GM18508 (cell line): ENCODE data around the gene GORASP1.

Source experiments
- ATAC-seq: cut with Tn5 transposase; IDR thresholded peaks from one replicate; pipeline ENCODE4 v1.9.1; 2021; ENCODE audit warnings: moderate number of reproducible peaks; ENCODE audit not compliant: insufficient read depth, unreplicated experiment

GORASP1 gene

DNA sequence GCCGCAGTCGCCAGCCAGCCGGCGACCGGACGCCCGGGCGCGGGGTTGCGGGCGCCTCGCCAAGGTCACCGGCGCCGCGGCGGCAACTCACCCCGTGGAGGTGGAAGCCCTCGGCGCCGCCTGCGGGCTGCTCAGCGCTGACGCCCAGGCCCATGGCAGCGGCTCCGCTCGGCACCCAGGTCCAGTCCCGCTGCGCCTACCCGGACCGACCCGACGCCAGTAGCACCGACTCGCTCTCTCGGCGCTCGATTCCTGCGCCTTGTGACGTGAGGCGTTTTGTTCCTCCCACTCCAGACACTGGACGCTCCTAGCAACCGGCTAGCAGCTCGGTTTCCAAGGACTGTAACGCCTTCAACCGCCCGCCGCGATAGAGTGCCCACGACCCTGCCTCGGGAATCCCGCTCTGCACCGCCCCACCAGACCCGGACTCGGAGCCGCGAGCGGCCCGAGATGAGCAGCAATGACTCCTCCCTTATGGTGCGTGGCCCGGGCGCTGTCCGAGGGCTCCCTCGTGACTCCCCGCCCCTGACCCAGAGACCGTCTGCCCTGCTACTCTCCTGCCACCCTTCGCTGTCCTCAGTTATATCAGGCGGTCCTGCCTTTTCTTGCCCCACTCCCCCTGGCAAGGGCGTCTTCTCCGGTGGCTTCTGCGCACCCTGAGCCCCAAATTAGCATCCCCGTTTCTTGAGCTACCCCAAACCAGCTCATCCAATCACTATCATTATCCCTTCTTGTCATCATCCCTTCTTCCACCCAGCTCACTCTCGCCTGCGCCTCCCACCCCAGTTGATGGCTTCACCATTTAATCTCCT, at the start of gene GORASP1, which contains the start of gene TTC21A:
GORASP1 (minus strand) TSS at position 240 of the 812 bp plus-strand sequence; CDS start at position 154, 86 bp downstream.
TTC21A (plus strand) TSS at position 293 of the 812 bp plus-strand sequence; CDS start at position 451, 158 bp downstream.
- ATAC-seq = no peak

- ATAC-seq = no peak
These were observed 49.0 kb upstream of the GORASP1 start for GRCh38 chr3:39156421-39156820.

DNA sequence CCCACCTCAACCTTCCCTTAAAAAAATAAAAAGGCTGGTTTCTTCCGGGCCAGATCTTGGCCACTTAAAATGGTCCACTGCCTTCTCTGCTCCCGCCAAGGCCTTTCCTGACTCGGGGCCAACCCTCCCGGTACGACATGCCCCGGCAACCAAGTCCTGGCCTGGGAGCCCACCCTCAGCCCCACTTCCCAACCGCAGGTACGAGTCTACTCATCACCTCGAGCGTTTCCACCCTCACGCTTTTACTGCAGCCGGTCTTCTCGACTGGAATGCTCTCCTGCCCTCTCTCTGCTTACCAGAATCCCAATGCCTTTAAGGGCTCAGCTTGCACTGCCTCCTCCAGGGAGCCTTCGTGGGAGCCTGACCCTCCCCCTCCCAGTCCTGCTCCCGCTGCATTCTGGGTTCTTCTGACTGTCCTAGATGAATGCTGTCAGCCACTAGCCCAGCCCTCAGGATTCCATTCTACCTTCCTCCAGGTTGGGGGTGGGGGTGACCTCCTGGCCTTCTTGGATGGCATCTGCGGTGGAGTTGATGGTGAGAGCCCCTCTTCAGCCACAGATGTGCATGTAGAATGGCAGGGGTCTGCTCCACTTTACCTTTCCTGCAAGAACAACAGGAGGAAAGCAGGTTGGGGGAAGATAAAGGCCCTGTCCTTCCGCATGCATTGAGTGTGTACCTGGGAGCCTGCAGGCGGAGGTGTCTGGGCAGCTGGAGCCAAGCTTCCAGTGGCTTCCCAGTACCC, 47.0 kb upstream of the GORASP1 start:
- no peak for ATAC-seq

DNA sequence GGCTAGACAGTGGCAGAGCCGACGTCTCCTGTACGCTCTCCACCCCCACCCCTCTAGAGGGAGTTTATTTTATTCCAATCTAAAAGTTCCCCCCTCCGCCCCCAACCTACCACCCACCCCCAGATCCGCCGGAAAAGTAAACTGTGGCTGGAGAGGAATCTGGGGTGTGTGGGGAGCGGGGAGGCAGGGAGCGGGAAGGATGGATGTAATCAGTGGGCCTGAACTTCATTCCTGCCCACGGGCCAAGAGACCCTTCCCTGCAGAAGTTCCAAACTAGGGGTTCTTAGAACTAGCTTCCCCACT, 46.5 kb upstream of the GORASP1 start:
- ATAC-seq = no peak

GRCh38 chr3:39150803-39151631, 43.6 kb upstream of the GORASP1 start:
- no peak for ATAC-seq

- no peak for ATAC-seq
These were observed 42.8 kb upstream of the GORASP1 start for GRCh38 chr3:39150148-39150802.

DNA sequence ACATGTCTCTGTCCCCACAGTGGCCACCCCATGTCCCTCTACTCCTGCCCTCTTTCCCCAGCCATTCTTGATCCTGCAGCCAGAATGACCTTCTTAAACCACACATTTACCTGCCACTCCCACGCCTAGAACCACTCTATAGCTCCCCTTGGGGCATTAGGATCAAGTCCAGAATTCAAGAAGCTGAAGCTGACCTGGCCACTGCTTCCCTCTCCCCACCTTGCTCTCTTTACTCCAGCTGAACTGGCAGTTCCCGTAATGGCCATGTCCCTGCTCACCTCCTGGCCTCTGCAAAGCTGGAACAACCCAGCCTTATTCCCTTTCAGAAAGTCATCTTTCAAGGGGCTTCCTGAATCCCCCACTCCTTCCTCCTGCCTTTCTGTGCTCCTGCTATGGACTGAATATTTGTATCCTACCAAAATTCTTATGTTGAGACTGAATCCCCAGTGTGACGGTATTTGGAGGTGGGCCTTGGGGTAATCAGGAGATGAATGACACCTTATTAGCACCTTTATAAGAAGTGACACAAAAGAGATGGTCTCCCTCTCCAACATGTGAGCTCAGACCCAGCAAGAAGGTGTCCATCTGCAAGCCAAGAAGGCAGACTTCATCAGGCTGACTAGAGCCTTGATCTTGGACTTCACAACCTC, 42.2 kb upstream of the GORASP1 start:
- ATAC-seq = no peak

GRCh38 chr3:39149059-39149455, 41.6 kb upstream of the GORASP1 start:
- no peak for ATAC-seq

- ATAC-seq = no peak
These were observed 41.1 kb upstream of the GORASP1 start for GRCh38 chr3:39148435-39149058.

GRCh38 chr3:39147711-39148434, 40.4 kb upstream of the GORASP1 start:
- no peak for ATAC-seq

- no peak for ATAC-seq
These were observed 39.5 kb upstream of the GORASP1 start for GRCh38 chr3:39146611-39147591.

DNA sequence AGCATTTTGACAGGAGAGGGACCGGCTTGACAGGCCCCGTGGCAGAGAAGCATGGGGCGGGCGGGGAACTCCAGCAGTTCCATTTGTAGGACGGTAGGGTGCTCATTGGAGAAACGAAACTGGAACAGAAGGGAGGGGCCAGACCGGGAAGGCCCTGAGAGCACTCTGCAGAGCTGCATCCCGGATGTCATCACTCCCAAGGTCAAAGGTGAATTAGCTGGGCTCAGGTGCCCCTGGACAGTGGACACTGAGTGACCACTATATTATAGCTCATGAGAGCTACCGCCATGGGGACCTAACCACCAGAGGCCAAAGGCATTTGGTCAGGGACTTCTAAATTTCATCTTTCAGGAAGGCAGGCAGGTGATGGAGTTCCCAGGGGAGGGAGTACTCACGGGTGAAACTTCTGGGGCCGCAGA, 38.7 kb upstream of the GORASP1 start:
- ATAC-seq = no peak

DNA sequence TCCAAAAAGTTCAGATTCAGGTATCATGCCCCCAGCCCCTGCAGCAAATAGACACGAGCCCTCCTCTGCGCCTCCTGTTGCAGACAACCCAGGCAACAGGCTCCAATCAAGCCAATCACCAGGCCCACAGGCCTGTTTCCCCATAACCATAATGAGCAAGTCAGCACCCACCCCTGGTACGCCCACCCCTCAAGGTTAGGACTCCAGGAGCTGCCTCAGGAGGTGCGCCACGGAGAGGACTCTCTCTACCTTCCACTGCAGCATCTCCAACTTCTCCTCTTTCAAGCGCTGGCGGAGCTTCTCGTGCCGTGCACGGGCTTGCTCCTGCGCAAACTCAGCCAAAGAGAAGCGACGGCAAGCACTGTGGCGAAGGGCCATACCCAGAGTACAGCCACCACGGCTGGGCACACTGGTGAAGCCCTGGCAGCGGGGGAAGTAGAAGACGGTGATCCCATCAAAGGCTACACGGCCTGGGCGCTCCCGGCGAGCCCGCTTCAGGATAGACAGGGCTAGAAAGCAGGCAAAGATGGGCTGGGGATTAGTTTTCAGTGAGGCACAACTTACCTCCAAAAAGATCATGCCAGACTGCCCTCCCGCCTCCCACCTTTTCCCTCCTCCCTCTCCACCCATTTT, 37.4 kb upstream of the GORASP1 start:
- no peak for ATAC-seq

DNA sequence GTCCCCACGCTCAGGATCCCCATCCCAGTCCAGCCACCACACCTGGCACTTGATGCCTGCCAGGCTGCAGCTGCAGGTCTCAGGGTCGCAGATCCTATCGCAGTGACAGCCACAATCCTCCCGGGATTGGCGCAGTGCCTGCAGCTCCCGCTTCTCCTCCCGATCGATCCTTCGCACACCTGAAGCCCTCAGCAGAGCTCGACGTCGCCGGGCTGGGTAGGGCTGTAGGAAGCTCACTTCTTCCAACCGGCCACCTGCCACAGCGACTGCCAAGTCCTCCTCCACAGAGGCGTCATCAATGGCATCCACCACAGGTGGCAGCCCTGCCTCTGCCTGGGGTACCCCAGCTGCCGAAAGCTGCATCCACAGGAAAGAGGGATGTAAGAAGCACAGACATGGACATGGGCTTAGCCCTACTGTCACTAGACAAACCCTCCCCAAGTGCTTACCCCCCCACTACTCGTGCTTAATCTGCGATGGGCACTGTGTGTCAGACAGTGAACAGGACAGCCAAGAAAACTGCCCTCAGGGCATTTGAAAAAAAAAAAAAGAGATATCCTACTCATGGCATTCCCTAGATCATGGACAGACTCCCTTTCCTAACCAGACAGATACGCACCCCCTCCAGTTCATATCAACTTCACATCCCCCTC, 36.8 kb upstream of the GORASP1 start:
- ATAC-seq = no peak

- ATAC-seq = no peak
These were observed 35.8 kb upstream of the GORASP1 start for GRCh38 chr3:39143051-39143885.

DNA sequence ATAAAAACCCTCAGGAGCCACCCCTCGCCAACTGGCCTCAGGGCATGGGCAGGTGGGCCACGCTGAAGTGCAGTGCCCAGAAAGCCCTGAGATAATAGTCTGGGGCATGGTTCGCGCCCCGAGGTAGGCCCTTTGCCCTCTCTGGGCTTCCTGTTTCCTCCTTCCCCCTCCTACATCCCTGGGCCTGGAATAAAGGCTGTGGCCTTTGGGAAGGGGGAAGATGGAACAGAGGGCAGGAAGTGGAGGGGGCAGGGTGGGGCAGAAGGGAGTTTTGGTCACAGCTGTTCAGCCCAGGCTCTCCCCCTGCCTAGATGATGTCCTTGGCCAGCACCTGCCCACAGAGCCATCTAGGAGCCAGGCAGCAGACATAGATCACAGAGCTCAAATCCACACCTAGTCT, 34.6 kb upstream of the GORASP1 start:
- no peak for ATAC-seq
